ENCODE measurements around the gene NCAPG2. TPM values are rescaled to one million over a fixed set of nuclear protein-coding genes. Genes with fewer than 3 reads are reported as not detected.
A peak's percentile ranks its signal among the peaks of the same experiment; 100 is the strongest.

The NCAPG2 gene
- total and polyA plus RNA-seq, 2 of the 13 experiments (the other 11 are each of a cell fraction or from before 2014, with no cell fraction given), result 15.1 to 30.7 TPM

DNA sequence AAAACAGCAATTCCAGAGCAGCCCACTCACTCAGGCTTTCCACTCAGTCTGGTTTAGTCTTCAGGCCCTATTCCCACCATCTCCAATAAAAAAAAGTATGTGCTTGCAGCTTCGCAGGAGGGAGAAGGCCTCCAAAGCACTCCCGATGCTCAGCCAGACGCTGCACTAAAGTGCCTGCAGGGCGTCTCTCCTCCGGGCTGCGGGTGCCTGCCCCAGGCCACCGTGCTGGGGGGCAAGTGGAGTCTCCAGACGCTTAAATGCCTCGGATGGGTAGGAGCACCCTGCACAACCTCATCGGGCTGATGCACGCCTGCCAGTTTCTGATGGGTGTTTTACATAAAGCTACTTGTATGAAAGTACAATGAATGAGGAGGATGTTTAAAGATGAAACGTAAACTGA lies 31.3 kb upstream of the NCAPG2 start:
- ATAC-seq (no peak), FAIRE-seq (no peak), DNase-seq (ENCODE audit: low spot score) (no peak)
- in situ Hi-C loops (cut with HindIII; ENCODE audit: extremely low pct_ligation_motif_present, low pct_unique_long_range_greater_than_20kb), result no loop called here
- Histone ChIP-seq H2AFZ (ENCODE audit: low read length) (no peak overlapping the region), H3K4me3 (replicated peaks in 1 of 3; ENCODE audit: insufficient read depth in 1 of 3, low read depth in 2 of 3, low read length in 3 of 3) (no peak overlapping the region), H3K9ac (ENCODE audit: insufficient read depth, low read depth, low read length) (no peak overlapping the region), H3K27ac (ENCODE audit: extremely low read length, insufficient read depth, low read length) (no peak overlapping the region), H3K9me3 (ENCODE audit: low read length) (no peaks in the 10 kb centered on the region), H3K36me3 (replicated peaks in 1 of 2; ENCODE audit: control insufficient read depth in 1 of 2, insufficient read depth in 2 of 2, low read length in 2 of 2) (peaks cover 11 to 49% of the 10 kb centered on the region in 2 experiments), H3K4me1 (ENCODE audit: insufficient read depth, low read length) (no peaks in the 10 kb centered on the region), H3K4me2 (ENCODE audit: low read depth, low read length) (no peak overlapping the region), H3K27me3 (ENCODE audit: control insufficient read depth in 1 of 2, insufficient read depth in 2 of 2, low read length in 2 of 2) (no peaks in the 10 kb centered on the region), H3K79me2 (ENCODE audit: insufficient read depth, low read length) (no peaks in the 10 kb centered on the region), H4K20me1 (ENCODE audit: insufficient read depth, low read length) (no peaks in the 10 kb centered on the region)
- no TSS peak for BruUV-seq (replicated peaks)
- POLR2A ChIA-PET, result no interaction called here
- CTCF ChIA-PET (ENCODE audit: low intra/inter-chr PET ratio, low total read pairs), result no interaction called here
- intact Hi-C loops (cut with micrococcal nuclease; ENCODE audit: unreplicated experiment), result no loop called here
- no peak for TF ChIP-seq ZNF367 (CRISPR knock-in tag; IDR thresholded peaks at IDR 0.05; ENCODE audit: borderline replicate concordance)
- TF ChIP-seq RBM22 (optimal IDR thresholded peaks at IDR 0.05; ENCODE audit: low read length), result peak; percentile 72
- peak; percentile 36 for TF ChIP-seq AGO2 (optimal IDR thresholded peaks at IDR 0.05; ENCODE audit: low read depth, low read length)
- WGBS (ENCODE audit: low lambda C conversion rate), result 97% methylated on average over 12 of the region's 12 CpGs

GRCh38 chr7:158734861-158735260 lies 30.3 kb upstream of the NCAPG2 start:
- CTCF ChIA-PET (ENCODE audit: low intra/inter-chr PET ratio, low total read pairs), result no interaction called here
- Histone ChIP-seq H2AFZ (ENCODE audit: low read length) (no peak overlapping the region), H3K4me1 (ENCODE audit: insufficient read depth, low read length) (no peaks in the 10 kb centered on the region), H3K4me3 (replicated peaks in 1 of 3; ENCODE audit: insufficient read depth in 1 of 3, low read depth in 2 of 3, low read length in 3 of 3) (no peak overlapping the region), H3K4me2 (ENCODE audit: low read depth, low read length) (no peak overlapping the region), H3K36me3 (replicated peaks in 1 of 2; ENCODE audit: control insufficient read depth in 1 of 2, insufficient read depth in 2 of 2, low read length in 2 of 2) (peaks cover 8 to 38% of the 10 kb centered on the region in 2 experiments), H3K79me2 (ENCODE audit: insufficient read depth, low read length) (no peaks in the 10 kb centered on the region), H3K27ac (ENCODE audit: extremely low read length, insufficient read depth, low read length) (no peak overlapping the region), H3K9me3 (ENCODE audit: low read length) (no peaks in the 10 kb centered on the region), H3K27me3 (ENCODE audit: control insufficient read depth in 1 of 2, insufficient read depth in 2 of 2, low read length in 2 of 2) (no peaks in the 10 kb centered on the region), H4K20me1 (ENCODE audit: insufficient read depth, low read length) (no peaks in the 10 kb centered on the region), H3K9ac (ENCODE audit: insufficient read depth, low read depth, low read length) (no peak overlapping the region)
- ATAC-seq (no peak), FAIRE-seq (no peak), DNase-seq (ENCODE audit: low spot score) (no peak)
- no TSS peak for BruUV-seq (replicated peaks)
- in situ Hi-C loops (cut with HindIII; ENCODE audit: extremely low pct_ligation_motif_present, low pct_unique_long_range_greater_than_20kb) (no loop called here), intact Hi-C loops (cut with micrococcal nuclease; ENCODE audit: unreplicated experiment) (no loop called here)
- POLR2A ChIA-PET, result no interaction called here
- 99% methylated on average over 6 of the region's 6 CpGs for WGBS (ENCODE audit: low lambda C conversion rate)
- no peak for TF ChIP-seq USF2 (IDR thresholded peaks at IDR 0.05; ENCODE audit: low read depth, low read length)
- no peak for TF ChIP-seq USF2 (CRISPR knock-in tag; IDR thresholded peaks at IDR 0.05; ENCODE audit: borderline replicate concordance)
- no peak for TF ChIP-seq ZBTB4 (CRISPR knock-in tag; IDR thresholded peaks at IDR 0.05; ENCODE audit: borderline replicate concordance)
- TF ChIP-seq SNAI1 (CRISPR knock-in tag; IDR thresholded peaks at IDR 0.05; ENCODE audit: borderline replicate concordance), result no peak
- no peak for TF ChIP-seq ZNF703 (CRISPR knock-in tag; IDR thresholded peaks at IDR 0.05; ENCODE audit: borderline replicate concordance)
- no peak for TF ChIP-seq ZBTB21 (CRISPR knock-in tag; IDR thresholded peaks at IDR 0.05)
- no peak for TF ChIP-seq ZSCAN30 (CRISPR knock-in tag; IDR thresholded peaks at IDR 0.05)
- no peak for TF ChIP-seq EED (CRISPR knock-in tag; IDR thresholded peaks at IDR 0.05)
- TF ChIP-seq KMT2A (CRISPR knock-in tag; IDR thresholded peaks at IDR 0.05), result no peak
- no peak for TF ChIP-seq WIZ (CRISPR knock-in tag; IDR thresholded peaks at IDR 0.05)

All from HepG2 (cell line).